A549 treated with CpdA at 1 μM for 4 hours (cell line): ENCODE measurements around the gene TBC1D2. TPM values are rescaled to one million over a fixed set of nuclear protein-coding genes. Genes with fewer than 3 reads are reported as not detected.

Experiments
- total RNA-seq: library from RNA; stranded (reverse); fragments of 200-300 nt; extraction: Qiagen RNA extraction; gene quantifications from 5 replicates; pipeline ENCODE4 v1.2.3, GENCODE V29; 2022; ENCODE audit warnings: low read depth

Gene TBC1D2
- total RNA-seq = 8.1 to 11.1 TPM (median 9.2 TPM) in 5 replicates

GRCh38 chr9:98255578-98256296 is at the start of gene TBC1D2:
Gene TBC1D2 (minus strand): TSS chr9:98255649. CDS start chr9:98255541, 108 bp downstream.

GRCh38 chr9:98192503-98193335 is 62.7 kb downstream of the TBC1D2 start, which contains the start of gene CORO2A:
Gene CORO2A (minus strand): TSS chr9:98192637. CDS start chr9:98157660, 34,977 bp downstream.

Other genes with a start within 250 kb of the TBC1D2 start
- gene NANS, start 198.9 kb downstream of the TBC1D2 start, total RNA-seq = 59.9 to 74.8 TPM (median 73.3 TPM) in 5 replicates
- 9.8 to 12.9 TPM (median 11.6 TPM) in 5 replicates for gene TRIM14, start 136.4 kb downstream of the TBC1D2 start, total RNA-seq
- gene CORO2A, start 63.0 kb downstream of the TBC1D2 start, total RNA-seq = 0.36 to 0.86 TPM (median 0.59 TPM) in 5 replicates